Smooth muscle cell (in vitro differentiated cells): Measurements from ENCODE around the gene SNX27. TPM values are rescaled to one million over a fixed set of nuclear protein-coding genes. Genes with fewer than 3 reads are reported as not detected.

Experiments used
- DNase-seq: peaks from one replicate; lab custom pipeline; 2025; ENCODE audit not compliant: unreplicated experiment; lab: John Stamatoyannopoulos, UW
- H2AFZ ChIP-seq: fragments of 200-600 bp; sonication (generic); 2 replicates; pipeline ENCODE4 v1.6.0; 2016; ENCODE audit warnings: antibody characterized with exemption, low read depth, mild to moderate bottlenecking
- H3F3A ChIP-seq: fragments of 200-600 bp; sonication (generic); 2 replicates; pipeline ENCODE4 v1.6.0; 2017; ENCODE audit warnings: antibody characterized with exemption, low read depth
- H3K27ac ChIP-seq: fragments of 200-600 bp; sonication (generic); 2 replicates; pipeline ENCODE4 v1.5.1; 2016; ENCODE audit warnings: low read depth, mild to moderate bottlenecking
- H3K27me3 ChIP-seq: fragments of 200-600 bp; sonication (generic); 2 replicates; pipeline ENCODE4 v1.6.1; 2016; ENCODE audit warnings: low read depth, mild to moderate bottlenecking
- H3K36me3 ChIP-seq: fragments of 200-600 bp; sonication (generic); 2 replicates; pipeline ENCODE4 v1.5.1; 2016; ENCODE audit warnings: low read depth
- H3K4me1 ChIP-seq: fragments of 200-600 bp; sonication (generic); 2 replicates; pipeline ENCODE4 v1.5.1; 2016; ENCODE audit warnings: low read depth
- H3K4me2 ChIP-seq: fragments of 200-600 bp; sonication (generic); 2 replicates; pipeline ENCODE4 v1.6.0; 2016; ENCODE audit warnings: mild to moderate bottlenecking
- H3K4me3 ChIP-seq: fragments of 200-600 bp; sonication (generic); 2 replicates; pipeline ENCODE4 v1.5.1; 2016; ENCODE audit warnings: mild to moderate bottlenecking
- H3K79me2 ChIP-seq: fragments of 200-600 bp; sonication (generic); 2 replicates; pipeline ENCODE4 v1.6.0; 2016; ENCODE audit warnings: low read depth, mild to moderate bottlenecking
- H3K9ac ChIP-seq: fragments of 200-600 bp; sonication (generic); 2 replicates; pipeline ENCODE4 v1.6.0; 2016; ENCODE audit warnings: low read depth
- H3K9me3 ChIP-seq: fragments of 200-600 bp; sonication (generic); replicated peaks from 2 replicates; pipeline ENCODE4 v1.5.1; 2016; ENCODE audit warnings: low read depth
- H4K20me1 ChIP-seq: fragments of 200-600 bp; sonication (generic); 2 replicates; pipeline ENCODE4 v1.6.0; 2016; ENCODE audit warnings: low read depth
- CTCF ChIP-seq: fragments of 200-600 bp; sonication (generic); IDR thresholded peaks from 2 replicates; pipeline ENCODE4 v1.5.1; 2017; ENCODE audit warnings: borderline replicate concordance, mild to moderate bottlenecking, antibody characterized with exemption; ENCODE audit not compliant: insufficient read depth, poor library complexity, severe bottlenecking
- WGBS: methylation state at CpG from one replicate; pipeline ENCODE4 v1.1.7; 2016; ENCODE audit warnings: low lambda C conversion rate; 5-methylcytosine and 5-hydroxymethylcytosine counted together
- polyA plus RNA-seq: library from polyadenylated mRNA; unstranded; fragments of >200 nt; fragmentation: Nextera tagmentation; extraction: Ambion mirVana; gene quantifications from 2 replicates; pipeline ENCODE4 v1.2.1, GENCODE V29; 2016
- total RNA-seq: library from RNA; depleted of rRNA; stranded (reverse); fragments of >200 nt; gene quantifications from 2 replicates; pipeline ENCODE4 v1.2.3, GENCODE V29; 2014

SNX27 gene
- total RNA-seq (20.9 and 22.6 TPM in 2 replicates), polyA plus RNA-seq (11.9 and 12.0 TPM in 2 replicates)

- Histone ChIP-seq H2AFZ (peak within 1 kb of the TSS; percentile 87), H3F3A (no peaks in the 10 kb centered on the region), H3K27ac (peak within 1 kb of the TSS; percentile 82), H3K79me2 (peaks cover 30% of the 10 kb centered on the region), H3K4me2 (peak within 1 kb of the TSS; percentile 93), H4K20me1 (peaks cover 33% of the 10 kb centered on the region), H3K4me1 (peaks cover 15% of the 10 kb centered on the region), H3K4me3 (peak within 1 kb of the TSS; percentile 96), H3K9ac (peak within 1 kb of the TSS; percentile 95), H3K27me3 (no peaks in the 10 kb centered on the region), H3K9me3 (no peaks in the 10 kb centered on the region), H3K36me3 (no peaks in the 10 kb centered on the region)
- under 1% methylated on average over 39 of the region's 79 CpGs for WGBS
- no peak for TF ChIP-seq CTCF
- DNase-seq: peak; percentile 73
Measured at GRCh38 chr1:151611832-151612500, at the start of gene SNX27. SNX27 (plus strand) TSS chr1:151612050; CDS start chr1:151612202, 152 bp downstream.

DNA sequence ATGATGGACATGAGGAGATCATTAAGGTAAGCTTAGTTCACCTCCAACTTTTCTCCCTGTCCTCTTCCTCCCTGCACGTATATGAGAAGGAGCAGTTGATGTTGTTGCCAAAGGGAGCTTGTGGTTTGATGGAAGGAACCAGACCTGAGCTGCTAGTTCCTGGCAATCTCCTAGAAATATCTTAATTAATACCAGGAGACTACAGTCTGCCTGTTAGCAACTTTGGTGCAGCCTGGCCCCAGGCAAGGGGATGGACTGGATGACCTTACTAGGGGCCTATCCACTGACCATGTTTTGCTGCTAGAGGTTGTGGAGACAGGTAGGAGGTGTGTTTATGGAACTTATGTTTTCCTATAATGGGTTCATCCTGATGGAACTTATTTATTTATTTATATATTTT, 49.2 kb upstream of the SNX27 start:
- Histone ChIP-seq H4K20me1 (peaks cover 47% of the 10 kb centered on the region), H3K79me2 (peaks cover 9% of the 10 kb centered on the region), H3K4me2 (no peak overlapping the region), H3K4me3 (no peak overlapping the region), H3K27ac (no peak overlapping the region), H3F3A (no peaks in the 10 kb centered on the region), H3K9me3 (no peaks in the 10 kb centered on the region), H3K4me1 (no peaks in the 10 kb centered on the region), H3K36me3 (no peaks in the 10 kb centered on the region), H3K9ac (no peak overlapping the region), H3K27me3 (no peaks in the 10 kb centered on the region), H2AFZ (no peak overlapping the region)
- DNase-seq: no peak
- no peak for TF ChIP-seq CTCF
- 87% methylated on average over 1 of the region's 1 CpG for WGBS

DNA sequence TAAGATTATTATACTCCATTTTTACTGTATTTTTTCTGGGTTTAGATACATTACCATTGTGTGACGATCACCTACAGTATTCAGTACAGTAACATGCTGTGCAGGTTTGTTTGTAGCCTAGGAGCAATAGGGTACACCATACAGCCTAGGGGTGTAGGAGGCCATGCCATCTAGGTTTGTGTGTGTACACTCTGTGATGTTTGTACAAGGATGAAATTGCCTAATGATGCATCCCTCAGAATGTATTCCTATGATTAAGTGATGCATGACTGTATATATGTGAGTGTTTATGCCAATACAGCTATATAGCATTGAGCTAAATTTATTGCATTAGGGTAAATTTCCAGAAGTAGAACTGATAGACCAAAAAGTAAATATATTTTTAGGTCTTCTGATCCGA, 48.5 kb upstream of the SNX27 start:
- Histone ChIP-seq H4K20me1 (peaks cover 42% of the 10 kb centered on the region), H3K9me3 (no peaks in the 10 kb centered on the region), H3K36me3 (no peaks in the 10 kb centered on the region), H2AFZ (no peak overlapping the region), H3F3A (no peaks in the 10 kb centered on the region), H3K4me3 (no peak overlapping the region), H3K4me1 (no peaks in the 10 kb centered on the region), H3K9ac (no peak overlapping the region), H3K79me2 (peaks cover 6% of the 10 kb centered on the region), H3K4me2 (no peak overlapping the region), H3K27ac (no peak overlapping the region), H3K27me3 (no peaks in the 10 kb centered on the region)
- TF ChIP-seq CTCF: no peak
- no peak for DNase-seq
- WGBS: 80% methylated on average over 2 of the region's 2 CpGs
